ENCODE results near the gene NOVA2.

DNA sequence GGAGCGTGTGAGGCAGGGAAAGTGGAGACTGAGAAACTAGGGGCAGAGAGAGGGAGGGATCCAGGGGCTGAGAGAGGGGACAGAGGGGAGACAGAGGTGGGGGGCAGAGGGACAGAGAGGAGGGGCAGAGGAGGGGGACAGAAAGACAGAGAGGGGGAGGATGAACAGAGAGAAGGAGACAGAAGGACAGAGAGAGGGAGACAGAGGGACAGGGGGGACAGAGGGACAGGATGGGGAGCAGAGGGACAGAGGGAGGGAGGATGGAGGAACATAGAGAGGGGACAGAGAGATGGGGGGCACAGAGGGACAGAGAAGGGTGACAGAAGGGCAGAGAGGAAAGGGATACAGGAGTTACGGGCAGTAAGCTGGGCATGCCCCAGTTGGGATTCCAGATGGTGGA lies 44.4 kb downstream of the NOVA2 start:
- TF ChIP-seq, protein P1, sequence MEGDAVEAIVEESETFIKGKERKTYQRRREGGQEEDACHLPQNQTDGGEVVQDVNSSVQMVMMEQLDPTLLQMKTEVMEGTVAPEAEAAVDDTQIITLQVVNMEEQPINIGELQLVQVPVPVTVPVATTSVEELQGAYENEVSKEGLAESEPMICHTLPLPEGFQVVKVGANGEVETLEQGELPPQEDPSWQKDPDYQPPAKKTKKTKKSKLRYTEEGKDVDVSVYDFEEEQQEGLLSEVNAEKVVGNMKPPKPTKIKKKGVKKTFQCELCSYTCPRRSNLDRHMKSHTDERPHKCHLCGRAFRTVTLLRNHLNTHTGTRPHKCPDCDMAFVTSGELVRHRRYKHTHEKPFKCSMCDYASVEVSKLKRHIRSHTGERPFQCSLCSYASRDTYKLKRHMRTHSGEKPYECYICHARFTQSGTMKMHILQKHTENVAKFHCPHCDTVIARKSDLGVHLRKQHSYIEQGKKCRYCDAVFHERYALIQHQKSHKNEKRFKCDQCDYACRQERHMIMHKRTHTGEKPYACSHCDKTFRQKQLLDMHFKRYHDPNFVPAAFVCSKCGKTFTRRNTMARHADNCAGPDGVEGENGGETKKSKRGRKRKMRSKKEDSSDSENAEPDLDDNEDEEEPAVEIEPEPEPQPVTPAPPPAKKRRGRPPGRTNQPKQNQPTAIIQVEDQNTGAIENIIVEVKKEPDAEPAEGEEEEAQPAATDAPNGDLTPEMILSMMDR (IDR thresholded peaks at IDR 0.05; ENCODE audit: poor library complexity, severe bottlenecking), result no peak
- TF ChIP-seq POLR2AphosphoS5 (IDR thresholded peaks at IDR 0.05) (no peak), EZH2 (IDR thresholded peaks at IDR 0.05; ENCODE audit: borderline replicate concordance, insufficient read depth, low read length, poor library complexity, severe bottlenecking) (no peak), TAF1 (IDR thresholded peaks at IDR 0.05; ENCODE audit: low read depth) (no peak), MXI1 (conservative IDR thresholded peaks at IDR 0.05; ENCODE audit: poor library complexity, severe bottlenecking) (no peak)
- TF ChIP-seq, protein P2, sequence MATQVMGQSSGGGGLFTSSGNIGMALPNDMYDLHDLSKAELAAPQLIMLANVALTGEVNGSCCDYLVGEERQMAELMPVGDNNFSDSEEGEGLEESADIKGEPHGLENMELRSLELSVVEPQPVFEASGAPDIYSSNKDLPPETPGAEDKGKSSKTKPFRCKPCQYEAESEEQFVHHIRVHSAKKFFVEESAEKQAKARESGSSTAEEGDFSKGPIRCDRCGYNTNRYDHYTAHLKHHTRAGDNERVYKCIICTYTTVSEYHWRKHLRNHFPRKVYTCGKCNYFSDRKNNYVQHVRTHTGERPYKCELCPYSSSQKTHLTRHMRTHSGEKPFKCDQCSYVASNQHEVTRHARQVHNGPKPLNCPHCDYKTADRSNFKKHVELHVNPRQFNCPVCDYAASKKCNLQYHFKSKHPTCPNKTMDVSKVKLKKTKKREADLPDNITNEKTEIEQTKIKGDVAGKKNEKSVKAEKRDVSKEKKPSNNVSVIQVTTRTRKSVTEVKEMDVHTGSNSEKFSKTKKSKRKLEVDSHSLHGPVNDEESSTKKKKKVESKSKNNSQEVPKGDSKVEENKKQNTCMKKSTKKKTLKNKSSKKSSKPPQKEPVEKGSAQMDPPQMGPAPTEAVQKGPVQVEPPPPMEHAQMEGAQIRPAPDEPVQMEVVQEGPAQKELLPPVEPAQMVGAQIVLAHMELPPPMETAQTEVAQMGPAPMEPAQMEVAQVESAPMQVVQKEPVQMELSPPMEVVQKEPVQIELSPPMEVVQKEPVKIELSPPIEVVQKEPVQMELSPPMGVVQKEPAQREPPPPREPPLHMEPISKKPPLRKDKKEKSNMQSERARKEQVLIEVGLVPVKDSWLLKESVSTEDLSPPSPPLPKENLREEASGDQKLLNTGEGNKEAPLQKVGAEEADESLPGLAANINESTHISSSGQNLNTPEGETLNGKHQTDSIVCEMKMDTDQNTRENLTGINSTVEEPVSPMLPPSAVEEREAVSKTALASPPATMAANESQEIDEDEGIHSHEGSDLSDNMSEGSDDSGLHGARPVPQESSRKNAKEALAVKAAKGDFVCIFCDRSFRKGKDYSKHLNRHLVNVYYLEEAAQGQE (IDR thresholded peaks at IDR 0.05; ENCODE audit: borderline replicate concordance), result no peak

Data from neural cell (in vitro differentiated cells).